Measurements from ENCODE around the gene DGKI.

Gene DGKI

GRCh38 chr7:137531671-137532070 is 315.1 kb downstream of the DGKI start:
- no peak for DNase-seq

GRCh38 chr7:137527634-137528033 is 319.1 kb downstream of the DGKI start:
- no peak for DNase-seq

GRCh38 chr7:137523171-137523570 is 323.6 kb downstream of the DGKI start:
- DNase-seq: no peak

- no peak for DNase-seq
Measured at GRCh38 chr7:137521451-137521850, 325.3 kb downstream of the DGKI start.

DNA sequence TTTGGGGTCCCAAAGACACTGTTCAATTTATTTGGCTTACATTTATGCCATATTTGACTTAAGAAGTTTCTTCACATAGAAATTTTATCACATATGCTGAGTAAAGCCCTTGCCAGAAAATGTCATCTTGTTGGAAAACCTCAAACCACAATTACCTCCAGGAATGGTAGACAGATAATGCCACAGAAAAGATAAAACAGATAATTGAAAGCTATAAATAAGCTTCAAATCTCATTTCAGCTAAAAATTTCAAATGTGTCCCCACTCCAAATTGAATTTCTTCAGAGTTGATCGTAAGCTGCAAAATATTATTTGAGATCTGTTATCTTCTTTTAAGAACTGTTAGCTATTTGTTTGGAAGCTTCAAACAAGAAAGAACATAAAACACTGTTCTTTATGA is 326.8 kb downstream of the DGKI start:
- no peak for DNase-seq

- no peak for DNase-seq
Measured at GRCh38 chr7:137519181-137519691, 327.5 kb downstream of the DGKI start.

GRCh38 chr7:137513091-137513490 is 333.7 kb downstream of the DGKI start:
- DNase-seq: no peak

DNA sequence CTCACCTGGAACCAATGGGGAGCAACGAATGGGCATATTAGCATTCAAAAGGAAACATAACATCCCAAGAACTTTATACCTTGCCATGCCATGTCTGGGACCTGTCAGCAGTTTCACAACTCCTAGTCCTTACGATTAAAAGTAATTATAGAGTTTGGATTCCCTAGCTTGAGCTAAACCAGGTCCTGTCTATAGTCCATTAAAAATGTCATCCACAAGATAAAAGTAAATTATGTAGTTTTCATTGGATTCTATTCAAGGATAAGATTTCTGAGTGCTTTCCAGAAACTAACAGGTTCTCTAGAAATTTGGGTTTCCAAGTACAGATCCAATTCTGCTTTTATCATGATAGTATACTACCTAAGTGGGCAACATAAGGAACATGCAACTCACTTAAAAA is 339.7 kb downstream of the DGKI start:
- DNase-seq: no peak

GRCh38 chr7:137506031-137506430 is 340.7 kb downstream of the DGKI start:
- no peak for DNase-seq

- no peak for DNase-seq
Measured at GRCh38 chr7:137501562-137501961, 345.2 kb downstream of the DGKI start.

GRCh38 chr7:137492889-137493288 is 353.9 kb downstream of the DGKI start:
- DNase-seq: no peak

- DNase-seq: no peak
Measured at GRCh38 chr7:137489880-137490279, 356.9 kb downstream of the DGKI start.

- no peak for DNase-seq
Measured at GRCh38 chr7:137488038-137488437, 358.7 kb downstream of the DGKI start.

- no peak for DNase-seq
Measured at GRCh38 chr7:137485818-137486217, 361.0 kb downstream of the DGKI start.

DNA sequence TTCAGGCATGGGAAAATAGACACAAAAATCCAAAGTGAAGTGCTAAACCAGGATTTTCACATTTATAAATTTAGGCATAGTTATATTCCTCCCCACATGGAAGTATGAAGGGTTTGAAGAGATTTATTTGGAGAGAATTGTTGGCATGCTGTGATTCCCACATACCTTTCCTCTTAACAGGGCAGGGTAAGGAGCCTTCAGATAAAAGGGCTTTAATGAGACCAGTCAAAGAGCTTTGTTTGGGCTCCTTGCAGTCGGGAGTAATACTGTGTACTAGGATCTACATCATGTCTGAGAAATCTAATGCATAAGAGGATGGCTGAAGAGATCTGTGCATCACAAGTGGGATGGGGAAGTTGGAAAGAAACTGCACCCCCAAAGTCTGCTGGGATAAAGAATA is 362.4 kb downstream of the DGKI start:
- DNase-seq: no peak

- no peak for DNase-seq
Measured at GRCh38 chr7:137482466-137482865, 364.3 kb downstream of the DGKI start.

GRCh38 chr7:137480824-137481365 is 365.9 kb downstream of the DGKI start:
- no peak for DNase-seq

DNA sequence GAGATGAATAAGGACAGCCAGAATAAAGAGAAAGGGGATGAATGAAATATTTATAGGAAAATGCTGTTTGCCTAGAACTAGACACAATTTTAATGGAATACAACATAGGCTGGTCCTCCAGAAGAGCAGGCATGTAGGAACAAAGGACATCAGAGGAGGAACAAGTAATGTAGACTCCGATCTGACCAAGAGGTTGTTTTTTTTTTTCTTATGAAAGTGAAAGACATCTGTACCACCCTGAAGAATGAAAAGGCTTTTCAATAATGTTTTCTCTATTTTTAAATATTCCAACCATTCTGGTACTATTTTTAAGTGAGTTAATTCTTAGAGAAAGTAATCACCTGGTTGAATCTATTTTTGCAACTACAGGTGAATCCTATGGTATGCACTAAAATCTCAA is 366.4 kb downstream of the DGKI start:
- no peak for DNase-seq

DNA sequence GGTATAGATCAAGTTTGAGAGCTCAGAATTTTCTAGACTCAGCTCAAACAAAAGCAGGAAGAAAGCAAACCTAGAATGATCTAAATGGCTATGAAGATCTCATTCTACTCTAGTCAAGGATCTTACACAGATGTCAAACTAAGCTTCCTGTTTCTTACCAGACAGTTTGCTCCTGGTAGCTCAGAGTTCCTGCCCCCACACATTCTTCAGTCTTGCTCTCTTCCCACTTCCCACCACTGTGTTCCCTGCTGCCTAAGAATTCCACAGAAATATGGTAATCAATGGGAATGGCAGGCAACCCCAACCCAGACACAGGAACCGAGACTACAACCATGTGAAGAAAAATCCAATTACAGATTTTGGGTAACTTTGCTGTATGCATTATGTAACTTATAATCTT is 369.8 kb downstream of the DGKI start:
- no peak for DNase-seq

DNA sequence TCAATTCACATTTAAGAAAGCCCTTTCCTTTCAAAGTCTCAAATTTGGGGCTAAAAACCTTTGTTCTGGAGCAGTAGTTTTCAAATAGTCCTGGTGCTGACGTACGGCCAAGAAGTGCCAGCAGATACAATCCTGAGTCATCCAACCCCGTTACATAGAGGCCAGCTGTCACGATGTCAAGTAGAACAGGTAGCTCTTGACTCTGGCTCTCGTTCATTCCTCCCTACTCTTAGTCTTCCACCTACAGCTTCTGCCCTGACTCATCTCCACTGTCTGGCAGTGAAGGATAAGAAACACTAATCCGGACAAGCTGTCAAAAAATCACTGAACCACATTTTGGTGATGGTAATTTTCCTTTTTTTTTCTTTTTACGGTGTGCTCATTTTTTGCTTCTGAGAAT is 370.8 kb downstream of the DGKI start:
- DNase-seq: no peak

- no peak for DNase-seq
Measured at GRCh38 chr7:137474540-137475026, 372.2 kb downstream of the DGKI start.

DNA sequence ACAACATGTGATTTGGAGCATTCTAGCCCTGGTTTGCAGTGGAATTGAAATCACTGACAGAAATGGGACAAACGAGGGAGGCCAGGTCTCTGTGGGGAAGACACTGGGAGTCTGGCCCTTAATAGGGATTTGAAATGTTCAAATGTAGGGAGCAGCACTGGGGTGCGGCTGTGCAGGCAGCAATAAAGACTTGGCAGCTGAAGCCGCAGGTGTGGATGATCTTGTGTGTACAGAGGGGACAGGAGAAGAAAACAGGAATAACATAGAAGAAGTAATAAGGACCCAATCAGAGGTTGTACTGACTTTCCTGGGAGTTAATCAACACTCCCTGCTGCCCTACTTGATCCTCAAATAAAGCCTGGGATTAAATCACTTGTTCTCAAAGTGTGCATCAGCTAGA is 375.6 kb downstream of the DGKI start:
- no peak for DNase-seq

DNA sequence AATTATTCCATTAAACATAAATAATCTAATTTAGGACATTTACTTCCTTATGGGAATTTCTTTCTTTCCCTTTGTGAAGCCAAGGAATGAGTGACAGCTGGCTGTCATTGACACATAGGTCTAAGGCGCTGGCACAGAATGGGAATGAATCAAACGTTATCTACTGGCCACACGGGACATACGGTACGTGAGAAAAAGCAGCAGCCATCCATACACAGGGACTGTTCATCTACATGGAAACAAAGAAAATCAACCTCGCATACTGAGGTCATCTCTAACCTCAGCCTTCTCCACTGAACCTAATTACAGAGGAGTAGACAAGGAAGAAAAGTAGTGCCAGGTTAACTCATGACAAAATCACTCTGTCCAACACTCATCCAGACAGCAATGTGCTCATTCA is 376.9 kb downstream of the DGKI start:
- no peak for DNase-seq

- no peak for DNase-seq
Measured at GRCh38 chr7:137469191-137469811, 377.5 kb downstream of the DGKI start.

DNA sequence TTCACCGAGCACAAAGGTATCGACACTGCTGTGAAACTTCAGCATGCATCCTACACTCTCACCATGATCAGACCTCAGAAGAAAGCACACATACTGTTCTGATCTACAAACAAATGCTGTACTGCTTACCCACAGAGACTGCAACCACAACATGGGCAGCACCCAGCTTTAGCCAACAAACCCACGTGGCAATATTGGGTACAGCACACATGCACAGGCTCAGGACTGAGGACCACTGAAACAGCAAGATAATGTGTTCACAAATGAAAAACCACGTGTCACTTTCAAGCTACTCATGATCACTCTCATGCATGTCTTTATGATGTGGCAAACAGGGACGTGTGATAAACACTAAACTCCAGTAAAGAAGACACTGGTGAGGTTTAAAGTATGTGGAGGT is 383.9 kb downstream of the DGKI start:
- DNase-seq: no peak

All from inflammatory macrophage treated with lipopolysaccharide for 1 hour (primary cell).